Naive thymus-derived CD8-positive, alpha-beta T cell (primary cell): Measurements from ENCODE around the gene POC5. TPM values are rescaled to one million over a fixed set of nuclear protein-coding genes. Genes with fewer than 3 reads are reported as not detected.
"Not testable (repeated sequence)": the region's sequence is repeated elsewhere in the genome, so short reads cannot be mapped to it uniquely, and the experiment has no call there.

Experiments used
- ATAC-seq, 2 donors: fragments of 150-1000 bp; cut with Tn5 transposase in 1 of 2; sonication (Bioruptor Pico), chemical (Tn5 transposase) in 1 of 2; 1 replicate in 1 of 2; 2 replicates in 1 of 2; pipeline ENCODE4 v1.10.0; 2021; ENCODE audit warnings: mild to moderate bottlenecking in 2 of 2, moderate library complexity in 2 of 2
- POLR2A ChIA-PET: fragments of 350-600 bp; sonication (Branson Sonifier 250); formaldehyde crosslinking; loops from one replicate; lab custom pipeline; 2021; ENCODE audit warnings: antibody characterized with exemption; lab: Charles Lee
- DNase-seq, 10 donors: peaks; one replicate each; pipeline versions ENCODE4 v3.0.0 to v3.0.0-alpha.2; 2020 to 2022
- H3K27ac Mint-ChIP-seq, 10 donors: one replicate each; pipeline ENCODE4 v1.8.0; 2020 to 2022; ENCODE audit warnings: mild to moderate bottlenecking in 10 of 10, mixed read lengths in 10 of 10, moderate library complexity in 4 of 10, inconsistent platforms in 1 of 10
- H3K27me3 Mint-ChIP-seq, 5 donors: one replicate each; pipeline ENCODE4 v1.8.0; 2021 to 2022; ENCODE audit warnings: mixed read lengths in 5 of 5
- H3K36me3 Mint-ChIP-seq, 3 donors: one replicate each; pipeline ENCODE4 v1.8.0; 2020 to 2022; ENCODE audit warnings: mixed read lengths in 3 of 3, mild to moderate bottlenecking in 2 of 3, inconsistent platforms in 1 of 3
- H3K4me1 Mint-ChIP-seq, 4 donors: one replicate each; pipeline ENCODE4 v1.8.0; 2021 to 2022; ENCODE audit warnings: mixed read lengths in 4 of 4
- H3K4me3 Mint-ChIP-seq, 10 donors: one replicate each; pipeline ENCODE4 v1.8.0; 2020 to 2022; ENCODE audit warnings: mild to moderate bottlenecking in 10 of 10, mixed read lengths in 10 of 10, moderate library complexity in 6 of 10, inconsistent platforms in 1 of 10
- H3K9me3 Mint-ChIP-seq, 9 donors: one replicate each; pipeline ENCODE4 v1.8.0; 2020 to 2022; ENCODE audit warnings: mixed read lengths in 9 of 9, mild to moderate bottlenecking in 3 of 9, inconsistent platforms in 1 of 9, moderate library complexity in 1 of 9
- polyA plus RNA-seq, 3 donors: library from polyadenylated mRNA; unstranded; fragments of 300-500 nt; fragmentation: Illumina TruSeq; gene quantifications; one replicate each; pipeline ENCODE4 v1.2.3, GENCODE V29; 2021
- total RNA-seq, 8 experiments: library from RNA in 2 of 8; stranded (reverse) in 2 of 8; gene quantifications; one replicate each; pipeline ENCODE4 v1.2.3 and lab custom pipeline; 2021 to 2026

Gene POC5
- total and polyA plus RNA-seq, 5 experiments from 2014 or later = 6.8 to 17.2 (median 13.3) TPM

GRCh38 chr5:75727931-75728330 is 10.7 kb upstream of the POC5 start:
- ATAC-seq (no peak), DNase-seq (no peak)
- no peak overlapping the region for H3K27ac Mint-ChIP-seq
- POLR2A ChIA-PET = no interaction called here
- peaks cover 0 to 10% (median 6%) of the 10 kb centered on the region in 5 donors for H3K27me3 Mint-ChIP-seq
- H3K4me3 Mint-ChIP-seq = no peak overlapping the region
- no peaks in the 10 kb centered on the region for H3K4me1 Mint-ChIP-seq
- peaks cover 0 to 11% (median 4%) of the 10 kb centered on the region in 9 donors for H3K9me3 Mint-ChIP-seq
- H3K36me3 Mint-ChIP-seq = peaks cover 0 to 13% (median 7%) of the 10 kb centered on the region in 3 donors

- H3K27ac Mint-ChIP-seq, POLR2A ChIA-PET, ATAC-seq, H3K4me3 Mint-ChIP-seq, H3K4me1 Mint-ChIP-seq, DNase-seq, H3K27me3 Mint-ChIP-seq: not testable (repeated sequence)
- Mint-ChIP-seq H3K9me3 (peaks cover 0 to 15% (median 3%) of the 10 kb centered on the region in 9 donors), H3K36me3 (peaks cover 0 to 14% (median 5%) of the 10 kb centered on the region in 3 donors)
Measured at GRCh38 chr5:75726224-75726623, 9.0 kb upstream of the POC5 start.

- ATAC-seq (no peak), DNase-seq (no peak)
- Mint-ChIP-seq H3K4me1 (no peaks in the 10 kb centered on the region), H3K27me3 (peaks cover 0 to 12% (median 6%) of the 10 kb centered on the region in 5 donors), H3K27ac (no peak overlapping the region), H3K4me3 (no peak overlapping the region), H3K9me3 (peaks cover 0 to 15% (median 3%) of the 10 kb centered on the region in 9 donors), H3K36me3 (peaks cover 0 to 14% (median 0%) of the 10 kb centered on the region in 3 donors)
- POLR2A ChIA-PET = no interaction called here
Measured at GRCh38 chr5:75723378-75723777, 6.1 kb upstream of the POC5 start.

- DNase-seq = no peak
- peaks cover 0 to 15% (median 3%) of the 10 kb centered on the region in 9 donors for H3K9me3 Mint-ChIP-seq
- peaks cover 0 to 7% (median 5%) of the 10 kb centered on the region in 5 donors for H3K27me3 Mint-ChIP-seq
- peaks cover 0 to 14% (median 0%) of the 10 kb centered on the region in 3 donors for H3K36me3 Mint-ChIP-seq
- ATAC-seq = no peak
- peaks cover 3 to 10% (median 9%) of the 10 kb centered on the region in 4 donors for H3K4me1 Mint-ChIP-seq
- no peak overlapping the region for H3K27ac Mint-ChIP-seq
- POLR2A ChIA-PET = no interaction called here
- H3K4me3 Mint-ChIP-seq = no peak overlapping the region
Measured at GRCh38 chr5:75721573-75721972, 4.3 kb upstream of the POC5 start.

- ATAC-seq (no peak), DNase-seq (no peak)
- Mint-ChIP-seq H3K27me3 (peaks cover 0 to 7% (median 0%) of the 10 kb centered on the region in 5 donors), H3K36me3 (peaks cover 0 to 14% (median 0%) of the 10 kb centered on the region in 3 donors), H3K27ac (no peak overlapping the region), H3K9me3 (peaks cover 0 to 15% (median 2%) of the 10 kb centered on the region in 9 donors), H3K4me3 (no peak overlapping the region), H3K4me1 (peaks cover 8 to 16% (median 15%) of the 10 kb centered on the region in 4 donors)
- POLR2A ChIA-PET = no interaction called here
Measured at GRCh38 chr5:75720882-75721281, 3.6 kb upstream of the POC5 start.

GRCh38 chr5:75716715-75717081 is 539 bp downstream of the POC5 start:
- H3K36me3 Mint-ChIP-seq = peaks cover 5 to 28% (median 6%) of the 10 kb centered on the region in 3 donors
- H3K27me3 Mint-ChIP-seq = peaks cover 0 to 3% (median 0%) of the 10 kb centered on the region in 5 donors
- no peaks in the 10 kb centered on the region for H3K9me3 Mint-ChIP-seq
- POLR2A ChIA-PET = interaction anchor here (1.1 kb wide), 1 partner anchor 380 kb away, joined by 4 read pairs; the partner anchor contains the start of gene HMGCR
- peak overlapping the region; percentile 92 to 100 (median 98) for H3K27ac Mint-ChIP-seq
- ATAC-seq (peak in 1 of 2 donors; percentile 2), DNase-seq (peak in 1 of 10 donors; percentile 9)
- H3K4me1 Mint-ChIP-seq = peaks cover 24 to 41% (median 39%) of the 10 kb centered on the region in 4 donors
- H3K4me3 Mint-ChIP-seq = peak overlapping the region; percentile 96 to 100 (median 99)

- Mint-ChIP-seq H3K36me3 (peaks cover 5 to 50% (median 10%) of the 10 kb centered on the region in 3 donors), H3K27me3 (no peaks in the 10 kb centered on the region), H3K4me1 (peaks cover 25 to 48% (median 43%) of the 10 kb centered on the region in 4 donors), H3K9me3 (no peaks in the 10 kb centered on the region), H3K27ac (peak overlapping the region in 1 of 10 donors; percentile 39), H3K4me3 (no peak overlapping the region)
- ATAC-seq = no peak
- DNase-seq = no peak
- POLR2A ChIA-PET = no interaction called here
Measured at GRCh38 chr5:75712091-75712490, 5.1 kb downstream of the POC5 start.

GRCh38 chr5:75711151-75711550 is 6.1 kb downstream of the POC5 start:
- ATAC-seq (no peak), DNase-seq (no peak)
- Mint-ChIP-seq H3K4me3 (no peak overlapping the region), H3K4me1 (peaks cover 20 to 40% (median 35%) of the 10 kb centered on the region in 4 donors), H3K9me3 (no peaks in the 10 kb centered on the region), H3K36me3 (peaks cover 5 to 50% (median 10%) of the 10 kb centered on the region in 3 donors), H3K27ac (no peak overlapping the region), H3K27me3 (no peaks in the 10 kb centered on the region)
- POLR2A ChIA-PET = no interaction called here

GRCh38 chr5:75710637-75711036 is 6.6 kb downstream of the POC5 start:
- peaks cover 17 to 35% (median 30%) of the 10 kb centered on the region in 4 donors for H3K4me1 Mint-ChIP-seq
- no peaks in the 10 kb centered on the region for H3K9me3 Mint-ChIP-seq
- DNase-seq (no peak), ATAC-seq (no peak)
- H3K4me3 Mint-ChIP-seq = no peak overlapping the region
- POLR2A ChIA-PET = no interaction called here
- H3K36me3 Mint-ChIP-seq = peaks cover 5 to 50% (median 10%) of the 10 kb centered on the region in 3 donors
- no peaks in the 10 kb centered on the region for H3K27me3 Mint-ChIP-seq
- peak overlapping the region in 2 of 10 donors; percentile 16 to 56 for H3K27ac Mint-ChIP-seq

GRCh38 chr5:75707911-75708509 is 9.2 kb downstream of the POC5 start:
- DNase-seq (no peak), ATAC-seq (no peak)
- Mint-ChIP-seq H3K36me3 (peaks cover 0 to 49% (median 10%) of the 10 kb centered on the region in 3 donors), H3K27me3 (no peaks in the 10 kb centered on the region), H3K9me3 (no peaks in the 10 kb centered on the region), H3K27ac (no peak overlapping the region), H3K4me1 (peaks cover 4 to 15% (median 9%) of the 10 kb centered on the region in 4 donors), H3K4me3 (no peak overlapping the region)
- POLR2A ChIA-PET = no interaction called here

GRCh38 chr5:75706775-75707174 is 10.5 kb downstream of the POC5 start:
- POLR2A ChIA-PET = no interaction called here
- peak overlapping the region in 1 of 10 donors; percentile 18 for H3K27ac Mint-ChIP-seq

GRCh38 chr5:75706016-75706415 is 11.2 kb downstream of the POC5 start:
- Mint-ChIP-seq H3K36me3 (peaks cover 6 to 52% (median 21%) of the 10 kb centered on the region in 3 donors), H3K4me1 (peaks cover 3 to 20% (median 8%) of the 10 kb centered on the region in 4 donors), H3K4me3 (no peak overlapping the region), H3K27ac (peak overlapping the region in 2 of 10 donors; percentile 2 to 65), H3K27me3 (no peaks in the 10 kb centered on the region), H3K9me3 (no peaks in the 10 kb centered on the region)
- no peak for ATAC-seq
- POLR2A ChIA-PET = no interaction called here
- DNase-seq = no peak

More at GRCh38 chr5:75706775-75707174, 10.5 kb downstream of the POC5 start:
- Mint-ChIP-seq H3K9me3 (no peaks in the 10 kb centered on the region), H3K4me1 (peaks cover 3 to 21% (median 9%) of the 10 kb centered on the region in 4 donors), H3K27me3 (no peaks in the 10 kb centered on the region), H3K4me3 (no peak overlapping the region), H3K36me3 (peaks cover 6 to 53% (median 23%) of the 10 kb centered on the region in 3 donors)
- ATAC-seq (no peak), DNase-seq (no peak)

GRCh38 chr5:75701856-75702255 is 15.4 kb downstream of the POC5 start:
- Mint-ChIP-seq H3K9me3 (peaks cover 0 to 3% (median 0%) of the 10 kb centered on the region in 9 donors), H3K4me3 (no peak overlapping the region), H3K4me1 (peaks cover 0 to 14% (median 7%) of the 10 kb centered on the region in 4 donors), H3K27me3 (no peaks in the 10 kb centered on the region), H3K36me3 (peaks cover 10 to 55% (median 29%) of the 10 kb centered on the region in 3 donors), H3K27ac (peak overlapping the region in 1 of 10 donors; percentile 65)
- ATAC-seq = no peak
- DNase-seq = no peak
- POLR2A ChIA-PET = no interaction called here
